ENCODE results near the gene OLIG1. TPM values are rescaled to one million over a fixed set of nuclear protein-coding genes. Genes with fewer than 3 reads are reported as not detected.
A peak's percentile ranks its signal among the peaks of the same experiment; 100 is the strongest.

OLIG1 gene
- total and polyA plus RNA-seq, 2 of the 4 experiments (the other 2 are of a cell fraction) = not detected

DNA sequence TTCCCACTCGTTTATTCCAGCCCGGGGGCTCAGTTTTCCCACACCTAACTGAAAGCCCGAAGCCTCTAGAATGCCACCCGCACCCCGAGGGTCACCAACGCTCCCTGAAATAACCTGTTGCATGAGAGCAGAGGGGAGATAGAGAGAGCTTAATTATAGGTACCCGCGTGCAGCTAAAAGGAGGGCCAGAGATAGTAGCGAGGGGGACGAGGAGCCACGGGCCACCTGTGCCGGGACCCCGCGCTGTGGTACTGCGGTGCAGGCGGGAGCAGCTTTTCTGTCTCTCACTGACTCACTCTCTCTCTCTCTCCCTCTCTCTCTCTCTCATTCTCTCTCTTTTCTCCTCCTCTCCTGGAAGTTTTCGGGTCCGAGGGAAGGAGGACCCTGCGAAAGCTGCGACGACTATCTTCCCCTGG, 43.5 kb upstream of the OLIG1 start:
- Histone ChIP-seq H3K4ac (ENCODE audit: low read depth, low read length) (no peak overlapping the region), H2AFZ (replicated peaks; ENCODE audit: low read length, poor library complexity) (peak overlapping the region; percentile 14), H3K9ac (ENCODE audit: low read depth, low read length) (no peak overlapping the region), H2AK5ac (ENCODE audit: low read depth, low read length) (no peak overlapping the region), H3K36me3 (ENCODE audit: control insufficient read depth, insufficient read depth, low read length) (no peaks in the 10 kb centered on the region), H3K56ac (ENCODE audit: extremely low read depth, insufficient read depth, low read length) (no peak overlapping the region), H3K4me3 (ENCODE audit: insufficient read depth, low read depth, low read length) (no peak overlapping the region), H3K9me1 (ENCODE audit: insufficient read depth, low read length) (no peaks in the 10 kb centered on the region), H3K4me1 (ENCODE audit: control insufficient read depth, insufficient read depth, low read length) (no peaks in the 10 kb centered on the region), H3K27me3 (ENCODE audit: control insufficient read depth, insufficient read depth, low read length) (peaks cover 99% of the 10 kb centered on the region), H3K79me1 (ENCODE audit: low read depth in 1 of 2, low read length in 2 of 2) (no peaks in the 10 kb centered on the region), H3K9me3 (ENCODE audit: control insufficient read depth, insufficient read depth, low read length) (peaks cover 10% of the 10 kb centered on the region), H4K8ac (ENCODE audit: low read depth in 2 of 2, low read length in 2 of 2) (no peak overlapping the region), H2BK5ac (ENCODE audit: low read depth, low read length, poor library complexity, severe bottlenecking) (no peak overlapping the region), H4K20me1 (ENCODE audit: insufficient read depth, low read length) (peaks cover 3% of the 10 kb centered on the region; the same call in 1 of the 2 replicates), H3K18ac (ENCODE audit: low read depth, low read length) (no peak overlapping the region), H2BK120ac (ENCODE audit: low read depth, low read length) (no peak overlapping the region), H3K4me2 (ENCODE audit: low read depth, low read length) (no peak overlapping the region), H4K5ac (ENCODE audit: low read depth, low read length) (no peak overlapping the region), H2AK9ac (replicated peaks; ENCODE audit: low read depth, low read length, poor library complexity) (no peak overlapping the region), H3K27ac (ENCODE audit: insufficient read depth, low read length) (no peak overlapping the region), H2BK15ac (ENCODE audit: low read depth, low read length) (no peak overlapping the region), H4K91ac (ENCODE audit: insufficient read depth, low read depth, low read length) (no peak overlapping the region), H2BK20ac (ENCODE audit: low read depth, low read length) (no peak overlapping the region), H3K14ac (replicated peaks; ENCODE audit: low read depth, low read length) (no peak overlapping the region), H3K23ac (ENCODE audit: low read depth, low read length) (no peak overlapping the region)
- 0% methylated on average over 1 of the region's 21 CpGs; no CpG with 5 or more reads in 1 of the 2 experiments for WGBS, 2 experiments (ENCODE audit: extremely low coverage in 2 of 2, insufficient read length in 1 of 2)
- in situ Hi-C loops (cut with MboI; ENCODE audit: low sequenced_read_pairs) = no loop called here
- POLR2A ChIA-PET (ENCODE audit: unreplicated experiment) = no interaction called here
- CTCF ChIA-PET = no interaction called here
- TF ChIP-seq NFE2L2 (IDR thresholded peaks at IDR 0.05; ENCODE audit: low read depth, low read length) = no peak
- no peak for TF ChIP-seq MXI1 (IDR thresholded peaks at IDR 0.05; ENCODE audit: borderline replicate concordance, low read depth, low read length)
- no peak for TF ChIP-seq MAZ (IDR thresholded peaks at IDR 0.05; ENCODE audit: borderline replicate concordance, low read depth, low read length)
- TF ChIP-seq FOS (IDR thresholded peaks at IDR 0.05; ENCODE audit: low read depth, low read length) = no peak
- no peak for TF ChIP-seq RAD21 (IDR thresholded peaks at IDR 0.05; ENCODE audit: low read length)
- TF ChIP-seq RCOR1 (IDR thresholded peaks at IDR 0.05; ENCODE audit: insufficient replicate concordance, low read length) = no peak
- no peak for TF ChIP-seq CEBPB (IDR thresholded peaks at IDR 0.05; ENCODE audit: low read depth, low read length)
- TF ChIP-seq, protein P1, sequence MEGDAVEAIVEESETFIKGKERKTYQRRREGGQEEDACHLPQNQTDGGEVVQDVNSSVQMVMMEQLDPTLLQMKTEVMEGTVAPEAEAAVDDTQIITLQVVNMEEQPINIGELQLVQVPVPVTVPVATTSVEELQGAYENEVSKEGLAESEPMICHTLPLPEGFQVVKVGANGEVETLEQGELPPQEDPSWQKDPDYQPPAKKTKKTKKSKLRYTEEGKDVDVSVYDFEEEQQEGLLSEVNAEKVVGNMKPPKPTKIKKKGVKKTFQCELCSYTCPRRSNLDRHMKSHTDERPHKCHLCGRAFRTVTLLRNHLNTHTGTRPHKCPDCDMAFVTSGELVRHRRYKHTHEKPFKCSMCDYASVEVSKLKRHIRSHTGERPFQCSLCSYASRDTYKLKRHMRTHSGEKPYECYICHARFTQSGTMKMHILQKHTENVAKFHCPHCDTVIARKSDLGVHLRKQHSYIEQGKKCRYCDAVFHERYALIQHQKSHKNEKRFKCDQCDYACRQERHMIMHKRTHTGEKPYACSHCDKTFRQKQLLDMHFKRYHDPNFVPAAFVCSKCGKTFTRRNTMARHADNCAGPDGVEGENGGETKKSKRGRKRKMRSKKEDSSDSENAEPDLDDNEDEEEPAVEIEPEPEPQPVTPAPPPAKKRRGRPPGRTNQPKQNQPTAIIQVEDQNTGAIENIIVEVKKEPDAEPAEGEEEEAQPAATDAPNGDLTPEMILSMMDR (conservative IDR thresholded peaks at IDR 0.05; ENCODE audit: low read depth, low read length) = no peak
- TF ChIP-seq POLR2A (IDR thresholded peaks at IDR 0.05; ENCODE audit: low read depth, low read length) = no peak
- TF ChIP-seq CHD1 (IDR thresholded peaks at IDR 0.05; ENCODE audit: low read depth, low read length) = no peak
- TF ChIP-seq, protein P2, sequence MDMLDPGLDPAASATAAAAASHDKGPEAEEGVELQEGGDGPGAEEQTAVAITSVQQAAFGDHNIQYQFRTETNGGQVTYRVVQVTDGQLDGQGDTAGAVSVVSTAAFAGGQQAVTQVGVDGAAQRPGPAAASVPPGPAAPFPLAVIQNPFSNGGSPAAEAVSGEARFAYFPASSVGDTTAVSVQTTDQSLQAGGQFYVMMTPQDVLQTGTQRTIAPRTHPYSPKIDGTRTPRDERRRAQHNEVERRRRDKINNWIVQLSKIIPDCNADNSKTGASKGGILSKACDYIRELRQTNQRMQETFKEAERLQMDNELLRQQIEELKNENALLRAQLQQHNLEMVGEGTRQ (IDR thresholded peaks at IDR 0.05; ENCODE audit: low read depth, low read length) = no peak
- TF ChIP-seq BHLHE40 (IDR thresholded peaks at IDR 0.05; ENCODE audit: low read depth, low read length) = no peak
- no TSS peak for BruUV-seq (replicated peaks)
- DNase-seq (no peak), ATAC-seq (ENCODE audit: low read depth) (no peak)
- dilution Hi-C loops (cut with HindIII; ENCODE audit: low sequenced_read_pairs, unreplicated experiment) = no loop called here
- intact Hi-C loops (cut with micrococcal nuclease) = no loop called here
